AG20443 (cell line): ENCODE measurements around the gene TIMP4.
A peak's percentile ranks its signal among the peaks of the same experiment; 100 is the strongest.

Source experiments
- DNase-seq: peaks from one replicate; pipeline ENCODE4 v3.0.0; 2012; ENCODE audit warnings: low spot score, mixed read lengths

The TIMP4 gene

DNA sequence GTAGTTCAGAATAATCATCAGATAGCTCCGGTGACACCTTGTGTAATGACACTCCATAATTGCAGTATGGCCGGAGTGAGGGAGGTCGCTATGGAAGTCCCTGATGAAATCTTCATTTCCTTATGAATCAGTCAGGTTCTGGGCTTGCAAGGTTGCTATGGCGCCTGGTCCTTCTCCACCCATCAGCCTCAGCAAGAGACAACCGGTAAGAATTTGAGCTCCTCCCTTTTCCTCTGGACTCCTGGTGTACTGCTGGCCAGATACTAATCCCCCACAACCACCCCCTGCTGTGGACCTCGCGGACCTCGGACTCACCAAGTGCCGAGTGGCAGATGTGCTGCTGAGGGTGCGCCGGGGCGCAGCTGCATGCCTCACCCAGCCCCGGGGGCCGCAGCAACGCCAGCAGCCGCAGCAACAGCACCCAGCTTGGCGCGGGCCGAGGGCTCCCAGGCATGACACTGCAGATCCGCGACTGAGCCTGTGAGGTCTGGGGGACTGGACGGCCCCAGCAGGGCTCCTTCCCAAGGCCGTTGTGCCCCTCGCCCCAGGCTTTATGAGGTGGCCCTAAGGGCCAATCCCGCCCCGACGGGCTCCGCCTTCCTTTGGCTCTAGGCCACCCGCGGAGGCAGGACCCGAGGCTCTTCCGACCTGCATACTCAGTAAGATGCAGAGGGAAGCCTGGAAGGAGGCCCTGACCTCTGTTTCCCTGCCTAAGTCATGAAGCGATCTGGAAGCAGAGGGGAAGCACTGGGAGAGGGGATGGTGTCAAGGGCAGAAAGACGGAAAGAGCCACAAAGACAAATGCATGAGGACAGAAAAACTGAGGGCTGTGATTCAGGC lies at the start of gene TIMP4:
TIMP4 (minus strand) TSS at position 526 of the 840 bp plus-strand sequence; CDS start at position 454, 72 bp downstream.
- DNase-seq = peak; percentile 53

GRCh38 chr3:12205171-12205570 lies 46.5 kb upstream of the TIMP4 start:
- DNase-seq = no peak

DNA sequence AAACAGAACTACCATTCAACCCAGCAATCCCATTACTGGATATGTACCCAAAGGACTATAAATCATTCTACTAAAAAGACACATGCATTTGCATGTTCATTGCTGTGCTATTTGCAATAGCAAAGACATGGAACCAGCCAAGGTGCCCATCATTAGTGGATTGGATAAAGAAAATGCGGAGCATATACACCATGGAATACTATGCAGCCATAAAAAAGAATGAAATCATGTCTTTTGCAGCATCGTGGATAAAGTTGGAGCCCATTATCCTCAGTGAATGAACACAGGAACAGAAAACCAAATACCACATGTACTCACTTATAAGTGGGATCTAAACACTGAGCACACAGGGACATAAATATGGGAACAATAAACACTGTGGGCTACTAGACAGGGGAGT lies 43.1 kb upstream of the TIMP4 start:
- DNase-seq = no peak

DNA sequence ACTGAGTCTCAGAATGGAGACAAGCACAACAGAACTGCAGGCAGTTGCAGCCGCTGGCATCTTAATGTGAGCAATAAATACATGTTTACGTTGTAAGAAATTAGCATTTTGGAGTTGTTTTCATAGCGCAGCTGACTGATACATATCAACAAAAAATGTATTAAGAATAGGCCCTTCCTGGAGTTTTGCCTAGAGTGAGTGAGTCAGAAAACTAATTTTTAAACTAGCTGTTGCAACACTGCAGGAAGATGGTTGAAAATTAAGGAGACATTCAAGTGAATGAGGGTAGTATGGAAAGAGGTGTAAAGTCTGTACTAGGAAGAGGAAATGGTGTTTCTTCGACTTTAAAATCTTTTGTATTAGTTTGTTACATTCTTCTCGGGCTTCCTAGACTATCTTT lies 39.6 kb upstream of the TIMP4 start:
- peak; percentile 36 for DNase-seq

DNA sequence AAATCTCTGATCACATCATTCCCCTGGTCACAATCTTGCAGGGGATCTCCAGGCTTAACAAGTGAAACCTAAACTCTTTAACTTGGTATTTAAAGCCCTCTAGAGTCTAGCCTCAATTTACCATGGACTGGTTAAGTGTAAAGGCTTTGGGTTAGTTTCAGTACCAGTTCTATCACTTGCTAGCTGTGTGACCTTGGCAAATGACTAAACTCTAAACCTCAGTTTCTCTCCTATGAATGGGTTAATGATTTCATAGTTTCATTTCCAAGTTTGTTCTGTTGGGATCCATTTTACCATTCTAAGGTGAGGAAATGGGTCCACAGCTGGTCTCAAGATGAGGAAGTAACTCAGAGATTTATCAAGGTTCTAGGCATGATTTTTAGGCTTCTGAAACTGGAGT lies 38.8 kb upstream of the TIMP4 start:
- DNase-seq = no peak

DNA sequence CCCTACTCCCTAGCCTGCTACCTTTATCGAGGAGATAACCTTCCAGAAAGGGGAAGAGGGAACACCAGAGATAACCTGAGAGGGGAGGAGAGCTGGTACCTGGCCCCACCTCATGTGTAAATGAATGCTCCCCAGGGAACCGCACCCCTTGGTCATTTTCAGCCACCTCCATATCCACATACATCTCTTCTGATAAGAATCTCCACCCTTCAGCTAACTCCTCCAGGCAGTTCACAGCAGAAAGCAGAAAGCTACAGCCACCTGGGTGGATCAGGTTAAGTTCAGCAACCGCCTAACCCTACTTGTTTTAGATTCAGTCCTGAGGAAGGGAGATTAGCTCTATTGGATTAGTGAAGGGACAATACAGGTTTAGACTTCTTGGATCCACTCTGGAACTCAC lies 38.0 kb upstream of the TIMP4 start:
- DNase-seq = no peak

GRCh38 chr3:12195231-12195630 lies 36.5 kb upstream of the TIMP4 start:
- DNase-seq = no peak

GRCh38 chr3:12194669-12195161 lies 36.0 kb upstream of the TIMP4 start:
- DNase-seq = no peak

DNA sequence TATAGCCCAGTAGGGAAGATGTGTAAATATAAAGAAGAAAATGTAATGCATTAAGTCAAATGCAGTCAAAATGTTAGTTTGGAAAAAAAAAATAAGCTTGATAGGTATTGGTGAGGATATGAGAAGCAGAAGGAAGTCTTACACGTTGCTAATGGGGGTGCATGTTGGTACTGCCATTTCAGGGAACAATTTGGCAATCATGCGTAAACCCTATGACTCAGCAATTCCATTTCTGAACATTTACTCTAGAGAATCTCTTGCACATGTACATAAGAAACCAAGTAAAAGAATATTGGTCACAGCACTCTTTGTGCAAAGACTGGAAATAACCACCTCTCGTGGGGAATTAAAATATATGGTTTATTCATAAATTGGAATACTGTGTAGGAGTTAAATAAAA lies 35.5 kb upstream of the TIMP4 start:
- peak; percentile 41 for DNase-seq

DNA sequence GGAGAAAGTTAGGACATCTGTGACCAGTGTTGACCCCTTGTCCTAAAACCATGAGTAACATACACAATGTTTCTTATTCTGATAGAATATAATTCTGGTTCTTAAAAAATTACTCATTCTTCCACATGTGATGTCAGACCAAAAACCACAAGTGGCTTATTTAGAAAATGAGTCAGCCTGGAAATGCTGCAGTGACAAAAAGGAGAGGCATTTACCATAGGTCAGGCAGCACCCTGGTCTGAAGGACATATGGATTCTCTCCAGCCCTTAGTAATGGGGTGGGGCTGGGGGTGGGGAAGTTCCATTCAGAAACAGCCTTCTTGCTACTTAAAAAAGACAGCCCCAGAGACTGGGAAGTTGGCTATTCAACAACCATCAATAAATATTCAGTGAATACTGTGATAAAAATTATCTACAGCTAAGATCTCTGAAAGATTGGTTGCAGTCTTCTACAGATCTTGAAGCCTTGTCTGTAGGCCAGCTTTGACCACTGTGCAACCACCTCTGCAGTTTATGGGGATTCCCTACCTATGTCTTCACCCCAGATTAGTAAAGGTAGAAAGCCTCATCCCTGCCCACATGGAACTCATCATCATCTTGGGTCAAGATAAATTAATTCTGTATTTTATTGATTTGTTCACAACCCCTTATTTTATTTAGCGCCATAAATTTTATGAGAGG lies 34.9 kb upstream of the TIMP4 start:
- DNase-seq = peak; percentile 79

GRCh38 chr3:12192655-12193484 lies 34.2 kb upstream of the TIMP4 start:
- no peak for DNase-seq

DNA sequence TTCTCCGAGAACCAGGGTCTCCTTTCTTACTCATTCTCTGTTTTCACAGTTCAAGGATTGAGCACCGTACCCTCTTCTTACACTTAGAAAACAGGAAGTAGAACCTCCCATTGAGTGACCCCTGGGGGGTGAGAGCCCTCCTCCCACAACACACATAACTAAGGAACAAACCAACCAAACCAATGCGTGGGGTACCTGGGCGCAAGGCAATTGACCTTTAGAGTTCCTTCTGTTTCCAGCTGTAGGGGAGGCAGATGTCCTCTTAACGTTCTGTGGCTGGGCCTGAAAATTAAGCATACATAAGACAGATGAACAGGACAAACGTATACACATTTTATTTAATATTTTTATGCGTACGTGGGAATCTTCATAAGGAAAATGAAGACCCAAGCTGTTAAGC lies 33.5 kb upstream of the TIMP4 start:
- DNase-seq = no peak

GRCh38 chr3:12191559-12191958 lies 32.8 kb upstream of the TIMP4 start:
- no peak for DNase-seq

DNA sequence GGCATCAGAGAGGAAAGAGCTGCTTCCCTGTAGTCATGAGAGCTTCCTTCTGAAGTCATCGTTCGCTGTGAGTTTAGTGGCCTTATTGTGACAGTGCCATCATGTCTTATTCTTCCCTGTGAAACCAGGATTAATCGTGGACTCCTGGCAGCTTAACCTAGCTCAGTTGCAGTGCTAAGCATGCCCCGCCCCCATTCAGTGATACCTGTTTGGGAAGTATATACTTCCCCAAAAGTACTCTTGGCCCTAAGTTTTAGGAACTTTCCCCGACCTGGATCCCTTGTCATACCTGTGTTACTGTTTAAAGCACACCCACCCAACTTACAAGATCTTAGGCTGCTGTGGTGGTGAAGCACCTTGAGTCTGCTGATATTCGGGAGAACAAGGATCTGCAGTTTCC lies 32.1 kb upstream of the TIMP4 start:
- no peak for DNase-seq

DNA sequence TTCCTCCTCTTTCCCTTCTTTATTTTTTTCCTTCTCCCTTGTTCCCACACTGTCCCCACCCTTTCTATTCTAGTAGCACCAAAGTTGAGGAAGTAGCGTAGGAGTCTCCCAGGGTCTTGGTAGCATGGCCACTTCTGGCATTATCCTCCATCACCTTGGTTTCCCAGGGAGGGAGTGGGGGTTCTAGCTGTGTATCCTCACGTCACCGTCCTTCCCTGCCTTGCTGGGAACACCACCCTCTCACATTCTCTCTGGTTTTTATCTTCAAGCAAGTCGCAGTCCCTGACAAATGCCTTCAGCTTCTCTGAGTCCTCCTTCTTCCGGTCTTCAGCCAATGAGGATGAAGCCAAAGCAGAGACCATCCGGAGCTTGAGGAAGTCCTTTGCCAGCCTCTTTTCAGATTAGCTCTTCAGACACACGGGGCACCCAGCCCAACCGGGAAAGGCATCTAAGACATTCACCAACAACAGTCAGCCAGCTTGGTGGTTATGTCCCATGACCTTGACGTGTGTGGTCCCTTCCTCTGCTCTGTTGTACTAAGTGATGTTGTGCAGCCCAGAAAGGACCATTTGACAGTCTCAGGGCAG lies 31.6 kb upstream of the TIMP4 start:
- DNase-seq = no peak

DNA sequence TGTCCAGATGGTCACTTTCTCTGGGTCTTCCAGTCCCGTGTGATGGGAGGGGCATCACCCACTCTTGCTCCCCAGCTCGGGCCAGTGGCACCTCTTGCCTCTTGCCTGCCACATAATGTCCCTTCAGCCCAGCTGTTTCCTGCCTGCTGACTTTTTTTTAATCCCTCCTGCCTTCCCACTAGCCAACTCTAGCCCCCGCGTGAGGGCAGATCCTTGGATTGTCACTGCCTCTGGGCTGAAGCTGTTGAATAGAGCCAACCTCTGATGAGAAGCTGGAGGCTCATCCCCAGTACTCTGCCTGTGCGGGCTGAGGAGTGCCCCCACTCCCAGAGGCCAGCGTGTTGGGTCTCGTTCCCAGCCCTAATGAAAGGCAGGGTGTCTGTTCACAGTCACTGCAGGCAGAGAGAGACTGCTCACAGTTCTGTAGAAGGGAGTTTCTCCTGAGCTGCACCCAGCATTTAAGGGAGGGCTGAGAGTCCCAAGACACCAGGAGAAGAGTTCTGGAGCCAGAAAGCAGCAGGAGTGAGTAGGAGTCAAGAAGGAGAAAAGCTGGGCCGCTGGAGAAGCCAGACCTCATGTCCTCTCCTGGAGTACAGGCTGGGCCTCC lies 30.1 kb upstream of the TIMP4 start:
- no peak for DNase-seq

DNA sequence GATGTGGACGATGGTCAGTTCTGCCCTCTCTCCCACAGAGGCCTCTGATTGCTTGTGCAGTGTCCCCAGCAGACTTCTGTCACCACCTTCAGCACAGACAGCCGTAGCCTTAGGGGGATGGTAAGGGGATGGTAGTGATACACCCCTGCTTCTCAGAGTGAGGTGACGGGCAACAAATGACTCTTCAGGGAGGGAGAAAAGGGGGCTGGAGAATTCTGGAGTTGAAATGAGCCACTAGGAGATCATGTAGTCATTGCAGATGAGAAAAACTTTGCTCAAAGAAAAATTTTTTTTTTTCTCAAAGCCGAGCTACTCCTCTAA lies 29.6 kb upstream of the TIMP4 start:
- no peak for DNase-seq

GRCh38 chr3:12187448-12188327 lies 29.0 kb upstream of the TIMP4 start:
- DNase-seq = peak; percentile 55

- DNase-seq = no peak
Measured at GRCh38 chr3:12186515-12187286, 28.0 kb upstream of the TIMP4 start.

GRCh38 chr3:12186046-12186445 lies 27.3 kb upstream of the TIMP4 start:
- no peak for DNase-seq
